Lower leg skin (tissue), 4 donors: ENCODE measurements around the gene PHLPP2. TPM values are rescaled to one million over a fixed set of nuclear protein-coding genes. Genes with fewer than 3 reads are reported as not detected.
A peak's percentile ranks its signal among the peaks of the same experiment; 100 is the strongest.
"Not testable (repeated sequence)": the region's sequence is repeated elsewhere in the genome, so short reads cannot be mapped to it uniquely, and the experiment has no call there.

Experiments used
- DNase-seq, 2 donors: peaks; one replicate each; pipeline ENCODE4 v3.0.0-alpha.2; 2019; ENCODE audit warnings: low spot score in 2 of 2
- H3K4me3 ChIP-seq: fragments of 200-600 bp; sonication (generic); 2 replicates; pipeline ENCODE4 v1.5.1; 2017; ENCODE audit warnings: mild to moderate bottlenecking, low read depth; ENCODE audit not compliant: poor library complexity, severe bottlenecking
- POLR2A ChIP-seq, 2 donors: fragments of 450-650 bp; IDR thresholded peaks; one replicate each; pipeline ENCODE4 v1.6.1; 2016 to 2017; ENCODE audit warnings: antibody characterized with exemption in 2 of 2, mild to moderate bottlenecking in 1 of 2, moderate library complexity in 1 of 2
- WGBS, 2 donors: methylation state at CpG; one replicate each; pipeline ENCODE4 v1.1.5; 2018; 5-methylcytosine and 5-hydroxymethylcytosine counted together
- intact Hi-C: fragments of 100-400 bp; cut with DNase I; formaldehyde crosslinking; loops from one replicate; pipeline ENCODE4 v1.15.0; 2023; ENCODE audit warnings: low total_unique reads
- total RNA-seq, 4 donors: library from RNA; depleted of rRNA; stranded (reverse); fragments of >200 nt; gene quantifications; one replicate each; pipeline ENCODE4 v1.1.0, GENCODE V29; 2016
- TF ChIP-seq, protein P1 (sequence below), 3 donors: fragments of 450-650 bp; IDR thresholded peaks; one replicate each; pipeline ENCODE4 v1.5.1; 2016; ENCODE audit warnings: antibody characterized with exemption in 3 of 3, mild to moderate bottlenecking in 3 of 3, moderate library complexity in 2 of 3

The PHLPP2 gene
- total RNA-seq, 4 donors from 2014 or later: 2.0 to 4.9 (median 4.1) TPM

DNA sequence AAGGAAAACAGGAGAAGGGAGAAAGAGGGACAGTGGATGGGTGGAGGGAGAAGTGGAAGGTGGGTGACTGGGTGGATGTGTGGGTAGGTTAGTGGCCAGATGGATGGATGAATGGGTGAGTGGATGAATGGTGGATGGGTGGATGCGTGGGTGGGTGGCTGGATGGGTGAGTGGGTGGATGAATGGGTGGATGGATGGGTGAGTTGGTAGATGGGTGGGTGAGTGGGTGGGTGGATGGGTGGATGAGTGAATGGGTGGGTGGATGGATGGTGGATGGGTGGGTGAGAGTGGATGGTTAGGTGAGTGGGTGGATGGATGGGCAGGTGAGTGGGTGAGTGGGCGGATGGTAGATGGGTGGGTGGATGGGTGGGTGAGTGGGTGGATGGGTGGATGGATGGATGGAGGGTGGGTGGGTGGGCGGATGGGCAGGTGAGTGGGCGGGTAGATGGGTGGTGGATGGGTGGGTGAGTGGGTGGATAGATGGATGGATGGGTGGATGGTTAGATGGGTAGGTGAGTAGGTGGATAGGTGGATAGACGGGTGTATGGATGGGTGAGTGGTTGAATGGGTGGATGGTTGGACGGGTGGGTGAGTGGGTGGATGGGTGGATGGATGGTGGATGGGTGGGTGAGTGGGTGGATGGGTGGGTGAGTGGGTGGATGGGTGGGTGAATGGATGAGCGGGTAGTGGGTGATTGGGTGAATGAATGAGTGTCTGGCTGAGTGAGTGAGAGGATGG is 99.2 kb downstream of the PHLPP2 start:
- no peak for DNase-seq
- no peak overlapping the region for H3K4me3 ChIP-seq
- no peak for TF ChIP-seq POLR2A (IDR thresholded peaks at IDR 0.05)
- TF ChIP-seq, protein P1, sequence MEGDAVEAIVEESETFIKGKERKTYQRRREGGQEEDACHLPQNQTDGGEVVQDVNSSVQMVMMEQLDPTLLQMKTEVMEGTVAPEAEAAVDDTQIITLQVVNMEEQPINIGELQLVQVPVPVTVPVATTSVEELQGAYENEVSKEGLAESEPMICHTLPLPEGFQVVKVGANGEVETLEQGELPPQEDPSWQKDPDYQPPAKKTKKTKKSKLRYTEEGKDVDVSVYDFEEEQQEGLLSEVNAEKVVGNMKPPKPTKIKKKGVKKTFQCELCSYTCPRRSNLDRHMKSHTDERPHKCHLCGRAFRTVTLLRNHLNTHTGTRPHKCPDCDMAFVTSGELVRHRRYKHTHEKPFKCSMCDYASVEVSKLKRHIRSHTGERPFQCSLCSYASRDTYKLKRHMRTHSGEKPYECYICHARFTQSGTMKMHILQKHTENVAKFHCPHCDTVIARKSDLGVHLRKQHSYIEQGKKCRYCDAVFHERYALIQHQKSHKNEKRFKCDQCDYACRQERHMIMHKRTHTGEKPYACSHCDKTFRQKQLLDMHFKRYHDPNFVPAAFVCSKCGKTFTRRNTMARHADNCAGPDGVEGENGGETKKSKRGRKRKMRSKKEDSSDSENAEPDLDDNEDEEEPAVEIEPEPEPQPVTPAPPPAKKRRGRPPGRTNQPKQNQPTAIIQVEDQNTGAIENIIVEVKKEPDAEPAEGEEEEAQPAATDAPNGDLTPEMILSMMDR (IDR thresholded peaks at IDR 0.05): no peak
- intact Hi-C loops: no loop called here
- 91 to 92% methylated on average over 7 of the region's 7 CpGs for whole genome bisulfite sequencing, 2 donors

- intact Hi-C loops: no loop called here
- DNase-seq: no peak
- TF ChIP-seq, protein P1 (IDR thresholded peaks at IDR 0.05): no peak
- TF ChIP-seq POLR2A (IDR thresholded peaks at IDR 0.05): no peak
- H3K4me3 ChIP-seq: no peak overlapping the region
- WGBS, 2 donors: 63 to 65% methylated on average over 3 of the region's 3 CpGs
Observed at GRCh38 chr16:71623597-71623996, 100.9 kb downstream of the PHLPP2 start.

- DNase-seq: no peak
- TF ChIP-seq POLR2A (IDR thresholded peaks at IDR 0.05): no peak
- TF ChIP-seq, protein P1 (IDR thresholded peaks at IDR 0.05): no peak
- H3K4me3 ChIP-seq: no peak overlapping the region
- intact Hi-C loops: no loop called here
Observed at GRCh38 chr16:71622088-71622487, 102.4 kb downstream of the PHLPP2 start.

GRCh38 chr16:71618429-71618828 is 106.1 kb downstream of the PHLPP2 start:
- no peak overlapping the region for H3K4me3 ChIP-seq
- intact Hi-C loops: no loop called here
- TF ChIP-seq, protein P1 (IDR thresholded peaks at IDR 0.05): no peak
- no peak for TF ChIP-seq POLR2A (IDR thresholded peaks at IDR 0.05)
- DNase-seq: no peak
- 78 to 82% methylated on average over 4 of the region's 4 CpGs for WGBS, 2 donors

DNA sequence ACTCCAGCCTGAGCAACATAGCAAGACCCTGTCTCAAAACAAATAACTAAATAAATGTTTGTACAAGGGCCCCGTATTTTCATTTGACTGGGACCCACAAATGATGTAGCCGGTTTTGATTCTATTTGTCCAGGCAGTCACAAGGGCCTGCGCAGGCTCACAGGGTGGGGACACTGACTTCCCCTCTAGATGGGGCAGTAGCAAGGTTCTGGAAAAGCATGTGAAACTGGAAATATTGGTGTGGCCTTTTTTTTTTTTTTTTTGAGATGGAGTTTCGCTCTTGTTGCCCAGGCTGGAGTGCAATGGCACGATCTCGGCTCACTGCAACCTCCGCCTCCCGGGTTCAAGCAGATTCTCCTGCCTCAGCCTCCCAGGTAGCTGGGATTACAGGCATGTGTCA is 109.5 kb downstream of the PHLPP2 start:
- WGBS, 2 donors: 95 to 98% methylated on average over 8 of the region's 8 CpGs
- DNase-seq, intact Hi-C loops, H3K4me3 ChIP-seq: not testable (repeated sequence)

DNA sequence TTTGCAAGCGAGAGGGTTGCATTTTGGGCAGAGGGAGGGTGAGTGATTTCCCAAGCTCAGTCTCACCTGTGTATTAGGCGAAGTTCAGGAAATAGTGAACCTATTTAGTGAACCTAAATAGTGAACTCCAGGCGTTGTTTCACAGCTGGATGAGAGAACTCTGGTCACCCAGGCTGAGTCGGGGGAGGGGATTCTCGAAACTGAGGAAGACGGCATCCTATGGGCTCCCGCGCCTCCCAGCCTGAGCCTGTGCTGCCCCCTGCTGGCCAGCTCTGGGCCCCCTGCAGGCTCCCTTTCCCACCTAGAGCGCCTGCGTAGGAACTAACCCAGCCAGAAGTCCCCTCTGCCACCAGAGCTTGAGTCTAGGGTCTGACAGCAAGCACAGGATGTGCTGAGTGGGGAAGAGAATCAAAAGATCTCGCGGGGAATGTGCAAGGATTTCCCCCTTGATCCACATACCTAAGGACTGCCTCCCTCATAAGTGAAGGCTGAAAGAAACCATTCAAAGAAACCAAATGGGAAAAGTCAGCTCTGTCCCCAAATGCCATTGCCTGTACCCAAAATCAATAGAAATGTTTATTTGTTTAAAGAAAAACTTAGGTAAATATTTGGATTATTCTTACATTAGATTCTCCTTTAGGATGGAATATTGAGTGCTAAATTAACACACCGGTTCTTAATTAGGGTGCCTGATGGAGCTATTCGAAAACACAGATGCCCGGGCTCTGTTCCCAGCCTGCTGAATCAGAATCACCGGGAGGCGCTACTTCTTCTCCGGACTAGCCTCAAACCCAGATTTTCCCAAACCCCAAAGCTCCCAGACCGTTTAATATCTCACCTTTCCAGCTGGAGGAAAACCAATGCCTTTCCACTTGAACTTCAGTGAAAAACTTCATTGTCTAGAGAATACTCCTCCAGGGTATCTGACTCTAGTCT is 113.3 kb downstream of the PHLPP2 start:
- DNase-seq: peak in 1 of 2 donors; percentile 89
- intact Hi-C loops: no loop called here
- 15 to 16% methylated on average over 19 of the region's 19 CpGs for WGBS, 2 donors

More for the DNA sequence above, 113.3 kb downstream of the PHLPP2 start:
- H3K4me3 ChIP-seq: no peak overlapping the region
- TF ChIP-seq POLR2A (IDR thresholded peaks at IDR 0.05): no peak
- TF ChIP-seq, protein P1 (IDR thresholded peaks at IDR 0.05): no peak
